Uterus (tissue), 2 donors: Measurements from ENCODE around the gene BRAF.

Experiments used
- CTCF ChIP-seq, 4 experiments: fragments of 200-600 bp in 2 of 4; fragments of 450-650 bp in 2 of 4; sonication (generic) in 2 of 4; IDR thresholded peaks; one replicate each; pipeline ENCODE4 v1.5.1; 2016 to 2019; ENCODE audit warnings: antibody characterized with exemption in 4 of 4, mild to moderate bottlenecking in 2 of 4, moderate library complexity in 1 of 4
- POLR2A ChIP-seq, 2 donors: fragments of 450-650 bp; IDR thresholded peaks; one replicate each; pipeline ENCODE4 v1.6.1; 2016; ENCODE audit warnings: antibody characterized with exemption in 2 of 2, mild to moderate bottlenecking in 1 of 2, moderate library complexity in 1 of 2

- TF ChIP-seq CTCF (IDR thresholded peaks at IDR 0.05) (no peak), POLR2A (IDR thresholded peaks at IDR 0.05) (no peak)
Measured at GRCh38 chr7:140877249-140877524, 47.5 kb downstream of the BRAF start.
